A549 (cell line): ENCODE measurements around the gene EXOC3. TPM values are rescaled to one million over a fixed set of nuclear protein-coding genes. Genes with fewer than 3 reads are reported as not detected.

Source experiments
- ATAC-seq, 2 experiments: fragments of 200-7000 bp in 1 of 2; fragments of >200 bp in 1 of 2; cut with Nextera tagmentation in 1 of 2; cut with Tn5 transposase in 1 of 2; 3 replicates each; pipeline versions ENCODE4 v1.8.0 to v1.9.1; 2018 to 2020; ENCODE audit warnings: mild to moderate bottlenecking in 1 of 2, moderate library complexity in 1 of 2
- CTCF ChIA-PET: fragments of 300-600 bp; sonication (Branson Sonifier 250); formaldehyde crosslinking; extraction: SDS; loops from one replicate; lab custom pipeline; 2021; ENCODE audit warnings: antibody characterized with exemption, inconsistent platforms; lab: Yijun Ruan, JAX
- POLR2A ChIA-PET: fragments of 350-600 bp; formaldehyde crosslinking; extraction: SDS; loops from one replicate; lab custom pipeline; 2021; ENCODE audit warnings: antibody characterized with exemption, inconsistent platforms; lab: Yijun Ruan, JAX
- DNase-seq, 2 experiments: peaks; one replicate each; pipeline versions ENCODE4 v3.0.0 to v3.0.0-alpha.2; 2011 to 2016; ENCODE audit warnings: low read depth in 1 of 2, low spot score in 1 of 2
- FAIRE-seq: peaks from 2 replicates; lab custom pipeline; 2011; peaks lifted over from hg19 to GRCh38; lab: Jason Lieb, UNC
- H3K27ac ChIP-seq, 2 experiments: fragments of >200 bp; sonication (Bioruptor Twin); formaldehyde crosslinking; 3 replicates each; pipeline ENCODE4 v1.5.1; 2016 to 2017
- H3K4me1 ChIP-seq: fragments of >200 bp; sonication (Bioruptor Twin); formaldehyde crosslinking; 3 replicates; pipeline ENCODE4 v1.6.1; 2016
- H3K4me2 ChIP-seq: fragments of >200 bp; sonication (Bioruptor Twin); formaldehyde crosslinking; 3 replicates; pipeline ENCODE4 v1.6.1; 2016
- H3K4me3 ChIP-seq: fragments of >200 bp; sonication (Bioruptor Twin); formaldehyde crosslinking; 3 replicates; pipeline ENCODE4 v1.5.1; 2016
- H3K9me3 ChIP-seq: fragments of >200 bp; sonication (Bioruptor Twin); formaldehyde crosslinking; 3 replicates; pipeline ENCODE4 v1.6.1; 2016
- BCL3 ChIP-seq: fragments of >200 bp; sonication (Bioruptor Twin); formaldehyde crosslinking; IDR thresholded peaks from 3 replicates; pipeline ENCODE4 v1.6.1; 2016
- CHD2 ChIP-seq: fragments of 150-350 bp; IDR thresholded peaks from 2 replicates; pipeline ENCODE4 v1.6.1; 2014; ENCODE audit warnings: low read length; ENCODE audit not compliant: partially characterized antibody
- ELK1 ChIP-seq: fragments of 150-350 bp; IDR thresholded peaks from 2 replicates; pipeline ENCODE4 v1.6.1; 2014; ENCODE audit warnings: low read depth, mild to moderate bottlenecking, low read length
- EP300 ChIP-seq, 2 experiments: fragments of >200 bp; sonication (Bioruptor Twin); formaldehyde crosslinking; IDR thresholded peaks; 2 replicates in 1 of 2; 3 replicates in 1 of 2; pipeline ENCODE4 v1.6.1; 2016 to 2017
- FOXS1 ChIP-seq: fragments of 250-450 bp; sonication (Bioruptor Pico); IDR thresholded peaks from 2 replicates; pipeline ENCODE4 v1.5.0; 2020; ENCODE audit warnings: mild to moderate bottlenecking, moderate library complexity
- HMGXB4 ChIP-seq: fragments of 250-450 bp; sonication (Bioruptor Pico); IDR thresholded peaks from 2 replicates; pipeline ENCODE4 v1.5.0; 2021; ENCODE audit warnings: mild to moderate bottlenecking, moderate library complexity, borderline replicate concordance
- HOXA7 ChIP-seq: fragments of 250-450 bp; sonication (Bioruptor Pico); IDR thresholded peaks from 2 replicates; pipeline ENCODE4 v1.5.0; 2020; ENCODE audit warnings: mild to moderate bottlenecking, moderate library complexity
- HOXB5 ChIP-seq: fragments of 250-450 bp; sonication (Bioruptor Pico); IDR thresholded peaks from 2 replicates; pipeline ENCODE4 v1.5.0; 2020; ENCODE audit warnings: mild to moderate bottlenecking, moderate library complexity
- KDM5A ChIP-seq: fragments of 200-600 bp; sonication (generic); IDR thresholded peaks from 2 replicates; pipeline ENCODE4 v1.6.1; 2016; ENCODE audit warnings: antibody characterized with exemption, mild to moderate bottlenecking
- MAZ ChIP-seq: fragments of 150-350 bp; IDR thresholded peaks from 2 replicates; pipeline ENCODE4 v1.6.1; 2014; ENCODE audit warnings: antibody characterized with exemption, low read depth, low read length, borderline replicate concordance
- NFE2L2 ChIP-seq: fragments of 150-350 bp; conservative IDR thresholded peaks from 2 replicates; pipeline ENCODE4 v1.6.1; 2014; ENCODE audit warnings: low read length
- NPAS2 ChIP-seq: fragments of 250-450 bp; sonication (Bioruptor Pico); IDR thresholded peaks from 2 replicates; pipeline ENCODE4 v1.8.0; 2022; ENCODE audit warnings: mild to moderate bottlenecking, moderate library complexity, borderline replicate concordance
- NR3C1 ChIP-seq: fragments of >200 bp; sonication (Bioruptor Twin); formaldehyde crosslinking; IDR thresholded peaks from 3 replicates; pipeline ENCODE4 v1.6.1; 2017
- RARB ChIP-seq: fragments of 250-450 bp; sonication (Bioruptor Pico); IDR thresholded peaks from 2 replicates; pipeline ENCODE4 v1.8.0; 2021; ENCODE audit warnings: mild to moderate bottlenecking, moderate library complexity
- RFX5 ChIP-seq: fragments of 450-650 bp; IDR thresholded peaks from 2 replicates; pipeline ENCODE4 v1.7.1; 2014; ENCODE audit warnings: antibody characterized with exemption, mild to moderate bottlenecking, moderate library complexity
- SREBF2 ChIP-seq: fragments of 450-650 bp; IDR thresholded peaks from 2 replicates; pipeline ENCODE4 v1.6.1; 2014; ENCODE audit warnings: mild to moderate bottlenecking, moderate library complexity
- USF2 ChIP-seq: fragments of 450-650 bp; IDR thresholded peaks from 2 replicates; pipeline ENCODE4 v1.6.1; 2014; ENCODE audit warnings: antibody characterized with exemption
- ZC3H11A ChIP-seq: fragments of 450-650 bp; IDR thresholded peaks from 2 replicates; pipeline ENCODE4 v1.6.1; 2014; ENCODE audit warnings: antibody characterized with exemption, mild to moderate bottlenecking
- WGBS: methylation state at CpG from one replicate; pipeline ENCODE4 v1.1.6; 2017; ENCODE audit errors: missing lambda C conversion rate; 5-methylcytosine and 5-hydroxymethylcytosine counted together
- polyA plus RNA-seq, 4 experiments: library from polyadenylated mRNA; depleted of rRNA in 3 of 4; stranded (reverse); fragments of >200 nt; fragmentation: RNase III in 1 of 4; extraction: RNeasy Plus Mini Kit Qiagen cat#74134 plus additional on column Dnase treatment in 1 of 4; gene quantifications; 2 replicates in 3 of 4; 3 replicates in 1 of 4; pipeline ENCODE4 v1.2.3, GENCODE V29; 2011 to 2017
- TF ChIP-seq, protein P1 (sequence below): IDR thresholded peaks from 2 replicates; pipeline ENCODE4 v1.6.1; 2012
- TF ChIP-seq, protein P2 (sequence below): fragments of >200 bp; sonication (Bioruptor Twin); formaldehyde crosslinking; IDR thresholded peaks from 3 replicates; pipeline ENCODE4 v1.5.1; 2016
- TF ChIP-seq, protein P3 (sequence below): IDR thresholded peaks from 2 replicates; pipeline ENCODE4 v1.6.1; 2012; ENCODE audit warnings: low read depth, borderline replicate concordance
- TF ChIP-seq, protein P4 (sequence below): fragments of 250-450 bp; sonication (Bioruptor Pico); IDR thresholded peaks from 2 replicates; pipeline ENCODE4 v1.5.0; 2020; ENCODE audit warnings: low read depth, mild to moderate bottlenecking, moderate library complexity

Gene EXOC3
- polyA plus RNA-seq, 2 of the 4 experiments (the other 2 are of a cell fraction), result 20.0 to 33.6 TPM

- no peaks in the 10 kb centered on the region for H3K9me3 ChIP-seq
- TF ChIP-seq ELK1, result no peak
- no peak for TF ChIP-seq SREBF2
- TF ChIP-seq NFE2L2, result no peak
- TF ChIP-seq, protein P1, sequence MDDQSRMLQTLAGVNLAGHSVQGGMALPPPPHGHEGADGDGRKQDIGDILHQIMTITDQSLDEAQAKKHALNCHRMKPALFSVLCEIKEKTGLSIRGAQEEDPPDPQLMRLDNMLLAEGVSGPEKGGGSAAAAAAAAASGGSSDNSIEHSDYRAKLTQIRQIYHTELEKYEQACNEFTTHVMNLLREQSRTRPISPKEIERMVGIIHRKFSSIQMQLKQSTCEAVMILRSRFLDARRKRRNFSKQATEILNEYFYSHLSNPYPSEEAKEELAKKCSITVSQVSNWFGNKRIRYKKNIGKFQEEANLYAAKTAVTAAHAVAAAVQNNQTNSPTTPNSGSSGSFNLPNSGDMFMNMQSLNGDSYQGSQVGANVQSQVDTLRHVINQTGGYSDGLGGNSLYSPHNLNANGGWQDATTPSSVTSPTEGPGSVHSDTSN, result no peak
- no peak for TF ChIP-seq NR3C1
- no peak for TF ChIP-seq NPAS2 (CRISPR knock-in tag)
- no peak for TF ChIP-seq RFX5
- TF ChIP-seq USF2, result no peak
- TF ChIP-seq, all 56 proteins: peak for 0
Observed at GRCh38 chr5:460273-460625, 17.3 kb downstream of the EXOC3 start.

DNA sequence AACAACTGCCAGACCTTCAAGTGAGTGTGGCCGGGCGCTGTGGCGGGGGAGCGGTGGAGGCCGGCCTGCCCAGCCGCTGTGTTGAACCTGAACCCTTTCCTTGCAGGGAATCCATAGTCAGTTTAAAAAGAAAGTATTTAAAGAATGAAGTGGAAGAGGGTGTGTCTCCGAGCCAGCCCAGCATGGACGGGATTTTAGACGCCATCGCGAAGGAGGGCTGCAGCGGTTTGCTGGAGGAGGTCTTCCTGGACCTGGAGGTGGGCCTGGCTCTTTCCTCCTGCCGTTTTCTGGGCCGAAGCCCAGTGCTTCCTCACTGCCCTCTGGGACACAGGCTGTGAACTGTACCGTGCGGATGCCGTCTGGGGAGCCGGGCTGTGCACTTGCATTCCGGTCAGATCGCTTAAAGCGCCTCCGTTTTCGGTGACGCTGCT, 19.1 kb downstream of the EXOC3 start:
- no peak for ATAC-seq
- Histone ChIP-seq H3K27ac (no peak overlapping the region), H3K4me1 (peaks cover 4% of the 10 kb centered on the region; the same call in 1 of the 3 replicates), H3K4me3 (no peak overlapping the region), H3K4me2 (no peak overlapping the region), H3K9me3 (no peaks in the 10 kb centered on the region)
- ChIA-PET POLR2A (no interaction called here), CTCF (no interaction called here)
- no peak for FAIRE-seq
- DNase-seq, result no peak
- 95% methylated on average over 23 of the region's 24 CpGs for WGBS
- TF ChIP-seq ELK1 (no peak), HOXA7 (CRISPR knock-in tag) (no peak), HMGXB4 (CRISPR knock-in tag) (no peak), HOXB5 (CRISPR knock-in tag) (no peak), RARB (CRISPR knock-in tag) (no peak), MAZ (no peak), RFX5 (no peak), EP300 (IDR thresholded peaks at IDR 0.05) (no peak), KDM5A (no peak), FOXS1 (CRISPR knock-in tag) (no peak), ZC3H11A (no peak), CHD2 (no peak), BCL3 (no peak)
- TF ChIP-seq, protein P1, result no peak
- TF ChIP-seq, protein P2, sequence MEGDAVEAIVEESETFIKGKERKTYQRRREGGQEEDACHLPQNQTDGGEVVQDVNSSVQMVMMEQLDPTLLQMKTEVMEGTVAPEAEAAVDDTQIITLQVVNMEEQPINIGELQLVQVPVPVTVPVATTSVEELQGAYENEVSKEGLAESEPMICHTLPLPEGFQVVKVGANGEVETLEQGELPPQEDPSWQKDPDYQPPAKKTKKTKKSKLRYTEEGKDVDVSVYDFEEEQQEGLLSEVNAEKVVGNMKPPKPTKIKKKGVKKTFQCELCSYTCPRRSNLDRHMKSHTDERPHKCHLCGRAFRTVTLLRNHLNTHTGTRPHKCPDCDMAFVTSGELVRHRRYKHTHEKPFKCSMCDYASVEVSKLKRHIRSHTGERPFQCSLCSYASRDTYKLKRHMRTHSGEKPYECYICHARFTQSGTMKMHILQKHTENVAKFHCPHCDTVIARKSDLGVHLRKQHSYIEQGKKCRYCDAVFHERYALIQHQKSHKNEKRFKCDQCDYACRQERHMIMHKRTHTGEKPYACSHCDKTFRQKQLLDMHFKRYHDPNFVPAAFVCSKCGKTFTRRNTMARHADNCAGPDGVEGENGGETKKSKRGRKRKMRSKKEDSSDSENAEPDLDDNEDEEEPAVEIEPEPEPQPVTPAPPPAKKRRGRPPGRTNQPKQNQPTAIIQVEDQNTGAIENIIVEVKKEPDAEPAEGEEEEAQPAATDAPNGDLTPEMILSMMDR, result no peak
- TF ChIP-seq, protein P3, sequence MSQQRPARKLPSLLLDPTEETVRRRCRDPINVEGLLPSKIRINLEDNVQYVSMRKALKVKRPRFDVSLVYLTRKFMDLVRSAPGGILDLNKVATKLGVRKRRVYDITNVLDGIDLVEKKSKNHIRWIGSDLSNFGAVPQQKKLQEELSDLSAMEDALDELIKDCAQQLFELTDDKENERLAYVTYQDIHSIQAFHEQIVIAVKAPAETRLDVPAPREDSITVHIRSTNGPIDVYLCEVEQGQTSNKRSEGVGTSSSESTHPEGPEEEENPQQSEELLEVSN, result no peak
- TF ChIP-seq, protein P4, sequence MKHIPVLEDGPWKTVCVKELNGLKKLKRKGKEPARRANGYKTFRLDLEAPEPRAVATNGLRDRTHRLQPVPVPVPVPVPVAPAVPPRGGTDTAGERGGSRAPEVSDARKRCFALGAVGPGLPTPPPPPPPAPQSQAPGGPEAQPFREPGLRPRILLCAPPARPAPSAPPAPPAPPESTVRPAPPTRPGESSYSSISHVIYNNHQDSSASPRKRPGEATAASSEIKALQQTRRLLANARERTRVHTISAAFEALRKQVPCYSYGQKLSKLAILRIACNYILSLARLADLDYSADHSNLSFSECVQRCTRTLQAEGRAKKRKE, result no peak

More at GRCh38 chr5:460273-460625, 17.3 kb downstream of the EXOC3 start:
- ChIA-PET POLR2A (no interaction called here), CTCF (no interaction called here)
- ATAC-seq, result no peak
- no peak for DNase-seq
- FAIRE-seq, result no peak
- no peak overlapping the region for H3K4me3 ChIP-seq
- H3K4me1 ChIP-seq, result peaks cover 4% of the 10 kb centered on the region; the same call in 1 of the 3 replicates
- WGBS, result 100% methylated on average over 6 of the region's 8 CpGs
- no peak overlapping the region for H3K27ac ChIP-seq
- H3K4me2 ChIP-seq, result no peak overlapping the region
